Liver (tissue), 3 donors: Measurements from ENCODE around the gene VDR.

Source experiments
- CTCF ChIP-seq: fragments of 150-350 bp; IDR thresholded peaks from 2 replicates; pipeline ENCODE4 v1.5.1; 2017; ENCODE audit warnings: improper control_type of control experiment, low read depth, low read length; ENCODE audit not compliant: missing input control
- EGR1 ChIP-seq, 2 donors: IDR thresholded peaks; 2 replicates each; pipeline ENCODE4 v1.6.1; 2016 to 2018; ENCODE audit warnings: antibody characterized with exemption in 2 of 2, low read depth in 2 of 2
- MAX ChIP-seq: IDR thresholded peaks from 2 replicates; pipeline ENCODE4 v1.6.1; 2016; ENCODE audit warnings: antibody characterized with exemption
- NR2F2 ChIP-seq: IDR thresholded peaks from 2 replicates; pipeline ENCODE4 v1.6.1; 2016; ENCODE audit warnings: antibody characterized with exemption
- RAD21 ChIP-seq, 2 donors: IDR thresholded peaks; 2 replicates each; pipeline ENCODE4 v1.6.1; 2016; ENCODE audit warnings: antibody characterized with exemption in 2 of 2, mild to moderate bottlenecking in 2 of 2
- REST ChIP-seq: IDR thresholded peaks from 2 replicates; pipeline ENCODE4 v1.6.1; 2016; ENCODE audit warnings: antibody characterized with exemption, mild to moderate bottlenecking
- ZBTB33 ChIP-seq: IDR thresholded peaks from 2 replicates; pipeline ENCODE4 v1.6.1; 2016; ENCODE audit warnings: antibody characterized with exemption
- donor health status: healthy.
- donor health status: healthy.

GRCh38 chr12:47862881-47863280 lies 41.9 kb downstream of the VDR start:
- TF ChIP-seq MAX (no peak), CTCF (no peak), REST (no peak), ZBTB33 (no peak), EGR1 (IDR thresholded peaks at IDR 0.05; ENCODE audit: low read depth in 2 of 2) (no peak), NR2F2 (no peak), RAD21 (IDR thresholded peaks at IDR 0.05) (no peak)
